Colonic mucosa (tissue), 4 donors: ENCODE data around the gene CGB1. TPM values are rescaled to one million over a fixed set of nuclear protein-coding genes. Genes with fewer than 3 reads are reported as not detected.

Experiments used
- DNase-seq: peaks from one replicate; pipeline ENCODE4 v3.0.0-alpha.2; 2020
- H3K27ac ChIP-seq: fragments of 200-600 bp; one replicate; pipeline ENCODE4 v1.8.0; 2021
- H3K27me3 ChIP-seq: fragments of 200-600 bp; one replicate; pipeline ENCODE4 v1.8.0; 2021
- H3K36me3 ChIP-seq: fragments of 200-600 bp; one replicate; pipeline ENCODE4 v1.8.0; 2021
- H3K4me1 ChIP-seq: fragments of 200-600 bp; one replicate; pipeline ENCODE4 v1.8.0; 2021; ENCODE audit warnings: mild to moderate bottlenecking
- H3K4me3 ChIP-seq: fragments of 200-600 bp; one replicate; pipeline ENCODE4 v1.8.0; 2021
- H3K9ac ChIP-seq, 2 donors: one replicate each; pipeline ENCODE4 v1.7.0; 2013; ENCODE audit warnings: control low read depth in 2 of 2, low read depth in 2 of 2, low read length in 2 of 2
- H3K9me3 ChIP-seq: fragments of 200-600 bp; one replicate; pipeline ENCODE4 v1.8.0; 2021
- intact Hi-C: fragments of 100-400 bp; cut with DNase I; formaldehyde crosslinking; loops from one replicate; pipeline ENCODE4 v1.14.1; 2022
- total RNA-seq, 2 donors: library from RNA; stranded (reverse); fragmentation: NEBNext Ultra II Directional in 1 of 2; extraction: Animal tissue kit (Norgen Biotek cat#: 25700) in 1 of 2; gene quantifications; one replicate each; pipeline ENCODE4 v1.2.1, GENCODE V29; 2021
- TF ChIP-seq, protein P1 (sequence below): fragments of 200-600 bp; IDR thresholded peaks from one replicate; pipeline ENCODE4 v1.8.0; 2022; ENCODE audit warnings: antibody characterized with exemption, mild to moderate bottlenecking
- donor health status: healthy.
- donor health status: DM: no; HTN: no; CAD: no.
- donor health status: DM: no; HTN: no; CAD: no.

Gene CGB1
- total RNA-seq, 2 donors from 2014 or later = not detected

DNA sequence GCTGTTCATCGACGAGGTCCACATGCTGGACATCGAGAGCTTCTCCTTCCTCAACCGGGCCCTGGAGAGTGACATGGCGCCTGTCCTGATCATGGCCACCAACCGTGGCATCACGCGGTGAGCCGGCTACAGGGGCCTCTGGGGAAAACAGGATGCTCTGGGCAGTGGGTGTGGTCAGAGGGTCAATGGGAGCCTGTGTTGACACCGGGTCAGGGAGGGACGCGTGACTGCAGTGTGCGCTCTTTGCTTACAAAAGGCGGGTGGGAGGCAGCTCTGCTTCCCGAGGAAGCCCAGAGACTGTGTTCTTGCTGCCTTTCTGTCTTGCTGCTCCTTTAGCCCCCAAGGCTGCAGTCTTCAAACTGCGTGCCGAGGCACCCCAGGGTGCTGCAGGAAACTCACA is 25.5 kb downstream of the CGB1 start:
- Histone ChIP-seq H3K9me3 (no peaks in the 10 kb centered on the region), H3K9ac (no peak overlapping the region), H3K27ac (no peak overlapping the region), H3K27me3 (no peaks in the 10 kb centered on the region), H3K4me1 (no peaks in the 10 kb centered on the region), H3K4me3 (no peak overlapping the region), H3K36me3 (no peaks in the 10 kb centered on the region)
- TF ChIP-seq, protein P1, sequence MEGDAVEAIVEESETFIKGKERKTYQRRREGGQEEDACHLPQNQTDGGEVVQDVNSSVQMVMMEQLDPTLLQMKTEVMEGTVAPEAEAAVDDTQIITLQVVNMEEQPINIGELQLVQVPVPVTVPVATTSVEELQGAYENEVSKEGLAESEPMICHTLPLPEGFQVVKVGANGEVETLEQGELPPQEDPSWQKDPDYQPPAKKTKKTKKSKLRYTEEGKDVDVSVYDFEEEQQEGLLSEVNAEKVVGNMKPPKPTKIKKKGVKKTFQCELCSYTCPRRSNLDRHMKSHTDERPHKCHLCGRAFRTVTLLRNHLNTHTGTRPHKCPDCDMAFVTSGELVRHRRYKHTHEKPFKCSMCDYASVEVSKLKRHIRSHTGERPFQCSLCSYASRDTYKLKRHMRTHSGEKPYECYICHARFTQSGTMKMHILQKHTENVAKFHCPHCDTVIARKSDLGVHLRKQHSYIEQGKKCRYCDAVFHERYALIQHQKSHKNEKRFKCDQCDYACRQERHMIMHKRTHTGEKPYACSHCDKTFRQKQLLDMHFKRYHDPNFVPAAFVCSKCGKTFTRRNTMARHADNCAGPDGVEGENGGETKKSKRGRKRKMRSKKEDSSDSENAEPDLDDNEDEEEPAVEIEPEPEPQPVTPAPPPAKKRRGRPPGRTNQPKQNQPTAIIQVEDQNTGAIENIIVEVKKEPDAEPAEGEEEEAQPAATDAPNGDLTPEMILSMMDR = no peak
- DNase-seq = no peak
- intact Hi-C loops = no loop called here

DNA sequence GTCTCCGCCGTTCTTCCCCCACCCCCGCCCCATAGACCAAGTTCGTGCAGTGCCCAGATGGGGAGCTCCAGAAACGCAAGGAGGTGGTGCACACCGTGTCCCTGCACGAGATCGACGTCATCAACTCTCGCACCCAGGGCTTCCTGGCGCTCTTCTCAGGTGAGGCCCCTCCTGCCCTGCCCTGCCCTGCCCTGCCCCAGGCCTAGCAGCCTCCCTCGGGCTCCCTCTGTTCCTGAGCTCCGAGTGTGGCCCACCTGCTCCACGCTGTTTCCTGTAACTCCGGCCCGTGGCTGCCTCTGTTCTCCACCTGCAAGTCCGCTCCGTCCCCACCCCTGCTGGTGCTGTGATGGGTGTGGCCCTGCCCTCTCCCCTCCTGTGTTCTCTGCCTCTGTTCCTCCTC is 26.2 kb downstream of the CGB1 start:
- no peak overlapping the region for H3K9ac ChIP-seq
- no peaks in the 10 kb centered on the region for H3K36me3 ChIP-seq

DNA sequence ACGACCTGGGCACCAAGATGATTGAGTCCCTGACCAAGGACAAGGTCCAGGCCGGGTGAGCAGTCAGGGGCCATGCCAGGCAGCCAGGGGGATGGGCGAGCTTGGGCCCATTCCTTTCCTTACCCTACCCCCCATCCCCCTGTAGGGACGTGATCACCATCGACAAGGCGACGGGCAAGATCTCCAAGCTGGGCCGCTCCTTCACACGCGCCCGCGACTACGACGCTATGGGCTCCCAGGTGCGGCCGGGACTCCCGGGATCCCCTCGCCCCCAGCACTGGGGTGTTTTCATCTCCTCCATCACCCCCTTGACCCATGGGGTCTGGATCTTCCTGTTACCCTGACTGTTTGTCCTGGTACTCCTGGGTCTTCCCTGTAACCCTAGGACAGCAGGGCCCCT is 26.9 kb downstream of the CGB1 start:
- intact Hi-C loops = no loop called here
- no peaks in the 10 kb centered on the region for H3K36me3 ChIP-seq
- no peak overlapping the region for H3K9ac ChIP-seq
- DNase-seq = no peak
- TF ChIP-seq, protein P1 = no peak
- no peaks in the 10 kb centered on the region for H3K27me3 ChIP-seq
- H3K4me3 ChIP-seq = no peak overlapping the region
- no peak overlapping the region for H3K27ac ChIP-seq
- no peaks in the 10 kb centered on the region for H3K4me1 ChIP-seq
- no peaks in the 10 kb centered on the region for H3K9me3 ChIP-seq

More for the DNA sequence above, 26.2 kb downstream of the CGB1 start:
- H3K27me3 ChIP-seq = no peaks in the 10 kb centered on the region
- no peaks in the 10 kb centered on the region for H3K4me1 ChIP-seq
- no peak overlapping the region for H3K27ac ChIP-seq
- H3K4me3 ChIP-seq = no peak overlapping the region
- no peak for DNase-seq
- intact Hi-C loops = no loop called here
- TF ChIP-seq, protein P1 = no peak
- H3K9me3 ChIP-seq = no peaks in the 10 kb centered on the region

DNA sequence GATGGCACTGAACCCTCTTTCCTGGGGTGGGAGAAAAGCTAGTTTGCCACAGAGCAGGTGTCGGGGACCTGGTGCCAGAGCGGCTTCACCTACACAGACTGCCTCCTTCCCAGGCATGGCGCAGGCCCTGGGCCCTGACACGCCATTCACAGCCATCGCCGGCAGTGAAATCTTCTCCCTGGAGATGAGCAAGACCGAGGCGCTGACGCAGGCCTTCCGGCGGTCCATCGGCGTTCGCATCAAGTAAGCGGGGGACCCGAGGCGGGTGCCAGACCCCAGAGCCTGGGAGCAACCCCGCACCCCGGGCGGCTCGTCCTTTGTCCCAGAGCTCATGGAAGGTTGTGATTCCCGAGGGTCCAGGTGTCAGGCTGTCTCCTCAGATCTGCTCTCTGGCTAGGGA is 29.8 kb downstream of the CGB1 start:
- H3K9me3 ChIP-seq = no peaks in the 10 kb centered on the region
- TF ChIP-seq, protein P1 = no peak
- H3K9ac ChIP-seq = no peak overlapping the region
- no peaks in the 10 kb centered on the region for H3K4me1 ChIP-seq
- no peak overlapping the region for H3K4me3 ChIP-seq
- no peak overlapping the region for H3K27ac ChIP-seq
- no peaks in the 10 kb centered on the region for H3K36me3 ChIP-seq
- intact Hi-C loops = no loop called here
- DNase-seq = no peak
- no peaks in the 10 kb centered on the region for H3K27me3 ChIP-seq

DNA sequence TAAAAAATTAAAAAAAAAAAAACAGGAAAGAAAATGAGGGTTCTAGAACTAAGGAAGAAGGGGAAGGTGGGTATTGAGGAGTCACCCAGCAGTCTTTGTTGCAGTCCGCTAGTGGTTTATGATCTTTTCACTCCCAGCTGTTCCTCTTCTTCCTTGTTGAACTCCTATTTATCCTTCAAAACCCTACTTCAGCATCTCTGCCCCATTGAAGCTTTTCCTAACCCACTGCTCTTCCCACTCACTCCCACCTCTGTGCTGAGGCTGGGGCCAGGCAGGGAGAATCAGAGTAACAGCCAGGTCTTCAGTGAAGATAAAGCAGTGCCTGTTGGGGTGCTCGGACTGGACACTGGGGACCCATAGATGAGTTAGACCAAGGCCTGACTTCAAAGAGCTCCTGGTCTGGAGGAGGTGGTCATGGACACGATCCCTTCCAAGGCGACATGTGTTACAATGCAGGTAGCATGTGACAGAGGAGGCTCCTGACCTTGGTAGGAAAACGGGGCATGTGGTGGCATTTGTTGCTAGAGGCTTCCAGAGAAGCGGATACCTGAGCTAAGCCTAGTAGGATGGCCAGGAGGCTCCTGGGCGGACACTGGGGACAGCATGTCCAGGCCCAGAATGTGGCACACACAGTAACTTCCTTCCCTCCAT is 31.6 kb downstream of the CGB1 start:
- H3K4me3 ChIP-seq = no peak overlapping the region
- no peaks in the 10 kb centered on the region for H3K9me3 ChIP-seq
- TF ChIP-seq, protein P1 = no peak
- no peak overlapping the region for H3K27ac ChIP-seq
- no peak overlapping the region for H3K9ac ChIP-seq
- H3K4me1 ChIP-seq = no peaks in the 10 kb centered on the region
- no peaks in the 10 kb centered on the region for H3K27me3 ChIP-seq
- intact Hi-C loops = no loop called here
- no peaks in the 10 kb centered on the region for H3K36me3 ChIP-seq
- no peak for DNase-seq
